Transverse colon (tissue), 4 donors: ENCODE measurements around the gene BRMS1. TPM values are rescaled to one million over a fixed set of nuclear protein-coding genes. Genes with fewer than 3 reads are reported as not detected.

Experiments used
- DNase-seq: peaks from one replicate; pipeline ENCODE4 v3.0.0-alpha.2; 2019
- H3K27ac ChIP-seq, 4 donors: fragments of 200-600 bp; sonication (generic); 2 replicates each; pipeline ENCODE4 v1.5.1; 2016 to 2018; ENCODE audit warnings: inconsistent platforms in 4 of 4
- H3K27me3 ChIP-seq: fragments of 200-600 bp; sonication (generic); 2 replicates; pipeline ENCODE4 v1.5.1; 2017; ENCODE audit warnings: inconsistent platforms
- H3K36me3 ChIP-seq, 4 donors: fragments of 200-600 bp; sonication (generic); 2 replicates each; pipeline ENCODE4 v1.5.1; 2017 to 2019; ENCODE audit warnings: inconsistent platforms in 4 of 4
- H3K4me1 ChIP-seq, 4 donors: fragments of 200-600 bp; sonication (generic); 2 replicates each; pipeline ENCODE4 v1.5.1; 2017 to 2020; ENCODE audit warnings: inconsistent platforms in 4 of 4
- H3K4me3 ChIP-seq, 4 donors: fragments of 200-600 bp; sonication (generic); 1 replicate in 1 of 4; 2 replicates in 3 of 4; pipeline versions ENCODE4 v1.5.1 to v1.6.1; 2017 to 2019; ENCODE audit warnings: inconsistent platforms in 4 of 4
- H3K9me3 ChIP-seq, 2 donors: fragments of 200-600 bp; sonication (generic); 2 replicates each; pipeline ENCODE4 v1.5.1; 2017 to 2019; ENCODE audit warnings: inconsistent platforms in 2 of 2
- EP300 ChIP-seq: sonication (generic); formaldehyde crosslinking; IDR thresholded peaks from one replicate; pipeline ENCODE4 v1.6.1; 2017; ENCODE audit warnings: antibody characterized with exemption, low read depth
- POLR2A ChIP-seq: fragments of 450-650 bp; IDR thresholded peaks from one replicate; pipeline ENCODE4 v1.6.1; 2016; ENCODE audit warnings: antibody characterized with exemption, mild to moderate bottlenecking, moderate library complexity
- POLR2AphosphoS5 ChIP-seq, 3 donors: sonication (generic); formaldehyde crosslinking; IDR thresholded peaks; one replicate each; pipeline ENCODE4 v1.6.1; 2016; ENCODE audit warnings: antibody characterized with exemption in 3 of 3
- WGBS, 2 donors: methylation state at CpG; one replicate each; pipeline ENCODE4 v1.1.5; 2018; ENCODE audit warnings: low coverage in 1 of 2; 5-methylcytosine and 5-hydroxymethylcytosine counted together
- in situ Hi-C, 4 donors: fragments of 200-750 bp; cut with MboI; loops; one replicate each; pipeline versions ENCODE4 v1.15.0 to v1.15.1; 2017; ENCODE audit warnings: low sequenced_read_pairs in 3 of 4, low pct_ligation_motif_present in 1 of 4, low pct_unique_long_range_greater_than_20kb in 1 of 4
- intact Hi-C: fragments of 100-400 bp; cut with DNase I; formaldehyde crosslinking; loops from one replicate; pipeline ENCODE4 v1.15.1; 2023; ENCODE audit warnings: low total_unique reads
- total RNA-seq, 4 donors: library from RNA; depleted of rRNA; stranded (reverse); fragments of >200 nt; gene quantifications; one replicate each; pipeline ENCODE4 v1.1.0, GENCODE V29; 2016
- TF ChIP-seq, protein P1 (sequence below), 5 experiments: fragments of 200-600 bp in 3 of 5; fragments of 450-650 bp in 2 of 5; sonication (generic) in 3 of 5; IDR thresholded peaks; 1 replicate in 2 of 5; 2 replicates in 3 of 5; pipeline ENCODE4 v1.5.1; 2016 to 2017; ENCODE audit warnings: antibody characterized with exemption in 5 of 5, inconsistent platforms in 3 of 5, mild to moderate bottlenecking in 2 of 5, moderate library complexity in 1 of 5

Gene BRMS1
- total RNA-seq, 4 donors from 2014 or later: 34.0 to 178 (median 63.1) TPM

DNA sequence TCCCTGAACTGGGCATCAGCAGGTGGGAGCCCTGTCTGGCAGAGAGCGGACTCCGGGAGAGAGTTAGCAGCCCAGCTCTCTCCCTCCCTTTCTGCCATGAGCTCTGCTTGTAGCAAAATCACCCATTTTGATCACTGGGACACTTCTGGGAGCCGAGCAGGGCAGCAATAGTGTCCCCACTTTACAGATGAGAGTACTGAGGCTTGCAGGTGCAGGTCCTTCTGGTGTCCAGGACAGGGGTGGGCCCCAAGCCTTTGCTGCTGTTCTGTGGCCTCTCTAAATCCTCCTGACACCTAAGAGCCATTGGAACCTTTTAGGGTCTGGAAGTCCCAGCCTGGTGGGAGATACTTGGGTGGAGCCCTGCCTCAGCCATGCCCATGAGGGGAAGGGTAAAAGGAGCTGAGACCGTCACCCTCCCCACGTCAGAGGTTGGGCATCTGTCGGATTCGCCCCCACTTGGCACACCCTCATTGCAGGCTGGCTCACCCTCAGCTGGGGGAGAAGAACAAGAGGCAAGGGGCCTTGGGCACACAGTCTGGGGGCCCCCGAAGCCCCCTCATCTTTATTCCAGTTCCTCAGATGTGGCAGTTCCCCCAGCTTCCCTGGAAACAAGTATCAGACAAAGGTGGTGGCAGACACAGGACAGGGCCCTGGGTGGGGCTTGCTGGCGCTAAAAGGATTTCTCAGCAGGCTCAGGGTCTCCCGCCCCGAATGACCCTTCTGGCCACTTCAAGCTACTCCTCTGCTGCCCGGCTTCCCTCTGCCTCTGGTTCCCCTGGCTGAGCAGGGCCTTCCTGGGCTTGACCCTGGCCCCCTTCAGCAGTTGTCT is 13.1 kb downstream of the BRMS1 start:
- DNase-seq: no peak
- Histone ChIP-seq H3K27me3 (no peaks in the 10 kb centered on the region), H3K4me3 (no peak overlapping the region), H3K27ac (no peak overlapping the region), H3K9me3 (no peaks in the 10 kb centered on the region), H3K36me3 (no peaks in the 10 kb centered on the region), H3K4me1 (peaks cover 18 to 39% (median 33%) of the 10 kb centered on the region in 4 donors)
- intact Hi-C loops (no loop called here), in situ Hi-C loops (no loop called here)
- 93% methylated on average over 12 of the region's 12 CpGs; no CpG with 5 or more reads in 1 of the 2 donors for WGBS, 2 donors
- no peak for TF ChIP-seq POLR2AphosphoS5 (IDR thresholded peaks at IDR 0.05)
- TF ChIP-seq EP300: no peak
- TF ChIP-seq, protein P1, sequence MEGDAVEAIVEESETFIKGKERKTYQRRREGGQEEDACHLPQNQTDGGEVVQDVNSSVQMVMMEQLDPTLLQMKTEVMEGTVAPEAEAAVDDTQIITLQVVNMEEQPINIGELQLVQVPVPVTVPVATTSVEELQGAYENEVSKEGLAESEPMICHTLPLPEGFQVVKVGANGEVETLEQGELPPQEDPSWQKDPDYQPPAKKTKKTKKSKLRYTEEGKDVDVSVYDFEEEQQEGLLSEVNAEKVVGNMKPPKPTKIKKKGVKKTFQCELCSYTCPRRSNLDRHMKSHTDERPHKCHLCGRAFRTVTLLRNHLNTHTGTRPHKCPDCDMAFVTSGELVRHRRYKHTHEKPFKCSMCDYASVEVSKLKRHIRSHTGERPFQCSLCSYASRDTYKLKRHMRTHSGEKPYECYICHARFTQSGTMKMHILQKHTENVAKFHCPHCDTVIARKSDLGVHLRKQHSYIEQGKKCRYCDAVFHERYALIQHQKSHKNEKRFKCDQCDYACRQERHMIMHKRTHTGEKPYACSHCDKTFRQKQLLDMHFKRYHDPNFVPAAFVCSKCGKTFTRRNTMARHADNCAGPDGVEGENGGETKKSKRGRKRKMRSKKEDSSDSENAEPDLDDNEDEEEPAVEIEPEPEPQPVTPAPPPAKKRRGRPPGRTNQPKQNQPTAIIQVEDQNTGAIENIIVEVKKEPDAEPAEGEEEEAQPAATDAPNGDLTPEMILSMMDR (IDR thresholded peaks at IDR 0.05): no peak
- TF ChIP-seq POLR2A: no peak

DNA sequence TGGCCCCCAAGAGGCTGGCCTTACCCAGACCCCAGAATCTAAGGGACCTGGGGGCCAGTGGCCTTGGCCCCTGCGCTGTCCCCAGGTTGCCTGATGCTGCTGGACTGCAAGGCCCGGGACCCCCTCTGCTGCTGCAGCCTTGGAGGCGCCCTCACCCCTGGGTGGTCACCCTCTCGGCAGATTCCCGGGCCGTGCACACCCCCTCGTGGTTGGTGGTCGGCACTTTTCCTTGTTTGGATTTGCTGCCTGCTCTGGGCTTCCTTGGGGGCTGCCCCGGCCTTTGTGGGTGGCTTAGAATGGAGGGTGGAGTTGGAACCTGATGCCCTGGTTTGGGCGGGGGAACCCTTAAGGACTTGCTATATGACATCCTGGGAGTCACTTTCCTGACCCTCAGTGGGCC is 14.0 kb downstream of the BRMS1 start:
- WGBS, 2 donors: 67% methylated on average over 8 of the region's 10 CpGs; no CpG with 5 or more reads in 1 of the 2 donors
- Histone ChIP-seq H3K4me1 (peaks cover 18 to 39% (median 32%) of the 10 kb centered on the region in 4 donors), H3K9me3 (no peaks in the 10 kb centered on the region), H3K4me3 (no peak overlapping the region), H3K27ac (no peak overlapping the region), H3K36me3 (no peaks in the 10 kb centered on the region), H3K27me3 (no peaks in the 10 kb centered on the region)
- in situ Hi-C loops (no loop called here), intact Hi-C loops (no loop called here)
- TF ChIP-seq, protein P1 (IDR thresholded peaks at IDR 0.05): no peak
- TF ChIP-seq POLR2AphosphoS5 (IDR thresholded peaks at IDR 0.05): no peak
- TF ChIP-seq POLR2A: no peak
- no peak for DNase-seq

DNA sequence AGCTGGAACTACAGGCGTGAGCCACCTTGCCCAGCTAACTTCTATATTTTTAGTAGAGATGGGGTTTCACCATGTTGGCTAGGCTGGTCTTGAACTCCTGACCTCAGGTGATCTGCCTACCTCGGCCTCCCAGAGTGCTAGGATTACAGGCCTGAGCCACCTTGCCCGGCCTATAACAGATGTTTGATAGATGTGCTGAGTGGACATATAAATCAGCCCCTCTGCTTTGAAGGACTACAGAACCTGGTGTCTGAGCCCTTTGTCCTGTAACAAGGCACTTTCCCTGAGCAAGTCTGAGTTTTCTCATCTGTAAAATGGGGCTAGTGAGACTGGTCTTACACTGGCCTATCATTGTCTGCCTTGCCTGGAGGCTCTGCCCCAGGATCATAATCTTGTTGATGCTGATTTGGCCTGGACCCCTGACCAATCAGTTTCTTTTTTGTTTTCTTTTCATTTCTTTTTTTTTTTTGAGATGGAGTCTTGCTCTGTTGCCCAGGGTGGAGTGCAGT is 15.7 kb downstream of the BRMS1 start:
- no peak for TF ChIP-seq EP300
- no peak for TF ChIP-seq POLR2AphosphoS5 (IDR thresholded peaks at IDR 0.05)
- TF ChIP-seq, protein P1 (IDR thresholded peaks at IDR 0.05): no peak
- no peak for TF ChIP-seq POLR2A
- peaks cover 16 to 26% (median 22%) of the 10 kb centered on the region in 4 donors for H3K4me1 ChIP-seq
- DNase-seq: no peak
- H3K27me3 ChIP-seq: no peaks in the 10 kb centered on the region
- no peak overlapping the region for H3K4me3 ChIP-seq
- no peaks in the 10 kb centered on the region for H3K9me3 ChIP-seq
- 82% methylated on average over 3 of the region's 3 CpGs; no CpG with 5 or more reads in 1 of the 2 donors for WGBS, 2 donors
- intact Hi-C loops: loop anchor here (2.0 kb wide), 1 partner anchor 18 kb away; no protein-coding TSS in a partner anchor
- in situ Hi-C loops: no loop called here
- no peak overlapping the region for H3K27ac ChIP-seq
- H3K36me3 ChIP-seq: no peaks in the 10 kb centered on the region

DNA sequence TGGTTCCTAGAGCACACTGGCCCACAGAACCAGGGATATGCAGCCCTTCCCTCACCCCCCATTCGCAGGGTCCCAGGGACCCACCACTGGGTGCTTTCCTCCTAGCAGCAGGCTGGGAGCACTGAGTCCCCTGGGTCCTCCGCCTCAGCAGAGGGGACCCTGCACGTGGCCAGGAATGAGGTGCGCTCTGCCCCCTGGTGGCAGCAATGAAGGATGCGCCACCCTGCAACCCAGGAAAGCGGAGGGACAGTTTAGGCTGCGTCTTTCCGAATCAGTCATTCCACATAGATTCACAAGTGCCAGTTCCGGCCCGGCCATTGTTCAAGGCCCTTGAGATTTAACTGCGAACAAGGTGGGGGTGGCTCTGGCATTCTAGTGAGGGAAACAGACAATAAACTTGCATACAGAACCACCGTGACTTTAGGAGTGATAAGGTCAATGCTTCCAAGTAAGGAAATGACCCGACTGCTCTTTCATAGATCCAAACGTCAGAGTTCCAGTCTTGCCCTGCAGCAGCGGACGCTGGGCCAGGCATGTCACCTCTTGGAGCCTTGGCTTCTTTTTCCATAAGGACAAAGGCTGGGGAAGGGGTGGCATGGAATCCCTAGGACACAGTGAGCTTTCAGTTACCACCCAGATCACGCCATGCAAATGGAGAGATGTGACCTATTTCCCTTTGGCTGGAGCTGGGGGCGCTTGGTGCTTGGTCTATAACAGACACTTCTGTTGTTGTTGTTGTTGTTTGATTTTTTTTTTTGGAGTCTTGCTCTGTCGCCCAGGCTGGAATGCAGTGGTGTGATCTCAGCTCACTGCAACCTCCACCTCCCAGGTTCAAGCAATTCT is 16.4 kb downstream of the BRMS1 start:
- no peaks in the 10 kb centered on the region for H3K9me3 ChIP-seq
- peaks cover 16 to 26% (median 22%) of the 10 kb centered on the region in 4 donors for H3K4me1 ChIP-seq
- TF ChIP-seq POLR2AphosphoS5 (IDR thresholded peaks at IDR 0.05) (peak in 1 of 3 donors; percentile 6), EP300 (no peak), POLR2A (no peak)
- TF ChIP-seq, protein P1 (IDR thresholded peaks at IDR 0.05): peak; percentile 98 to 99 (median 98)
- WGBS, 2 donors: 12% methylated on average over 18 of the region's 19 CpGs; no CpG with 5 or more reads in 1 of the 2 donors
- H3K4me3 ChIP-seq: no peak overlapping the region
- peak overlapping the region; percentile 2 to 69 (median 12) for H3K27ac ChIP-seq
- in situ Hi-C loops: no loop called here
- H3K27me3 ChIP-seq: no peaks in the 10 kb centered on the region
- H3K36me3 ChIP-seq: no peaks in the 10 kb centered on the region
- intact Hi-C loops: loop anchor here (2.0 kb wide), 1 partner anchor 18 kb away; no protein-coding TSS in a partner anchor
- peak; percentile 82 for DNase-seq
